HCT116 (cell line): Measurements from ENCODE around the gene GTF3C2. TPM values are rescaled to one million over a fixed set of nuclear protein-coding genes. Genes with fewer than 3 reads are reported as not detected.

Experiments
- ATAC-seq: fragments of 200-7000 bp; cut with Tn5 transposase; 2 replicates; pipeline ENCODE4 v1.9.1; 2020; ENCODE audit warnings: mild to moderate bottlenecking, moderate library complexity
- BruUV-seq: library from RNA; stranded (reverse); fragments of 400-500 nt; replicated peaks from 2 replicates; lab custom pipeline; 2021; lab: Mats Ljungman, UMichigan
- CTCF ChIA-PET: fragments of 300-600 bp; sonication (Branson Sonifier 250); formaldehyde crosslinking; loops from one replicate; lab custom pipeline; 2021; ENCODE audit warnings: antibody characterized with exemption; lab: Charles Lee
- POLR2A ChIA-PET: fragments of 300-600, 350-600 bp; sonication (Branson Sonifier 250); formaldehyde crosslinking; loops from one replicate; lab custom pipeline; 2021; ENCODE audit warnings: antibody characterized with exemption; lab: Charles Lee
- RAD21 ChIA-PET, 2 experiments: fragments of 300-600 bp; sonication (Branson Sonifier 250); formaldehyde crosslinking; loops; one replicate each; lab custom pipeline; 2023; ENCODE audit warnings: low total read pairs in 2 of 2; ENCODE audit not compliant: uncharacterized antibody in 2 of 2, unreplicated experiment in 2 of 2, low non-redundant PET in 1 of 2; lab: Charles Lee
- DNase-seq: peaks from one replicate; pipeline ENCODE4 v3.0.0-alpha.2; 2010; ENCODE audit warnings: low read depth, low spot score
- H2AFZ ChIP-seq: fragments of 200-600 bp; shearing (Covaris generic), sonication (generic); 2 replicates; pipeline ENCODE4 v1.6.1; 2017; ENCODE audit warnings: low read depth, mixed run types, mixed read lengths, antibody characterized with exemption, low read length; ENCODE audit not compliant: poor library complexity, severe bottlenecking
- H3K27ac ChIP-seq: 2 replicates; pipeline ENCODE4 v1.5.1; 2012; ENCODE audit warnings: low read depth, low read length
- H3K27me3 ChIP-seq: fragments of 200-600 bp; sonication (generic); 2 replicates; pipeline ENCODE4 v1.6.1; 2016; ENCODE audit warnings: mixed run types, low read length, mixed read lengths; ENCODE audit not compliant: insufficient read depth
- H3K36me3 ChIP-seq, 2 experiments: fragments of 200-500 bp in 1 of 2; fragments of 200-600 bp in 1 of 2; sonication (Bioruptor generic) in 1 of 2; sonication (generic) in 1 of 2; 2 replicates each; pipeline versions ENCODE4 v1.5.1 to v1.6.1; 2014 to 2016; ENCODE audit warnings: low read length in 2 of 2, inconsistent platforms in 1 of 2, mixed read lengths in 1 of 2, mixed run types in 1 of 2; ENCODE audit not compliant: insufficient read depth in 2 of 2, control insufficient read depth in 1 of 2
- H3K4me1 ChIP-seq, 2 experiments: fragments of 200-600 bp in 1 of 2; sonication (generic) in 1 of 2; 2 replicates each; pipeline versions ENCODE4 v1.5.1 to v1.6.1; 2012 to 2017; ENCODE audit warnings: low read length in 2 of 2, inconsistent platforms in 1 of 2, mild to moderate bottlenecking in 1 of 2, mixed read lengths in 1 of 2, mixed run types in 1 of 2, moderate library complexity in 1 of 2; ENCODE audit not compliant: insufficient read depth in 2 of 2, control insufficient read depth in 1 of 2
- H3K4me2 ChIP-seq: fragments of 200-600 bp; sonication (generic); 2 replicates; pipeline ENCODE4 v1.6.1; 2017; ENCODE audit warnings: mixed run types, low read length, mixed read lengths
- H3K4me3 ChIP-seq, 2 experiments: fragments of 200-600 bp in 1 of 2; sonication (generic) in 1 of 2; replicated peaks in 1 of 2; 2 replicates each; pipeline ENCODE4 v1.5.1; 2011 to 2016; ENCODE audit warnings: low read length in 2 of 2, control low read depth in 1 of 2, low read depth in 1 of 2, mild to moderate bottlenecking in 1 of 2, mixed read lengths in 1 of 2, mixed run types in 1 of 2
- H3K79me2 ChIP-seq: fragments of 200-600 bp; sonication (generic); 2 replicates; pipeline ENCODE4 v1.6.1; 2017; ENCODE audit warnings: mild to moderate bottlenecking, mixed run types, low read length, moderate library complexity, mixed read lengths; ENCODE audit not compliant: insufficient read depth
- H3K9ac ChIP-seq: fragments of 200-600 bp; sonication (generic); 2 replicates; pipeline ENCODE4 v1.6.1; 2016; ENCODE audit warnings: low read length, mixed read lengths
- H3K9me2 ChIP-seq: fragments of 200-600 bp; sonication (generic), shearing (Covaris generic); 2 replicates; pipeline ENCODE4 v1.6.1; 2017; ENCODE audit warnings: mixed run types, mild to moderate bottlenecking, moderate library complexity; ENCODE audit not compliant: insufficient read depth
- H3K9me3 ChIP-seq, 2 experiments: fragments of 200-500 bp in 1 of 2; fragments of 200-600 bp in 1 of 2; sonication (Bioruptor generic) in 1 of 2; sonication (generic) in 1 of 2; 2 replicates each; pipeline ENCODE4 v1.6.1; 2014 to 2017; ENCODE audit warnings: low read length in 2 of 2, mixed read lengths in 2 of 2, inconsistent platforms in 1 of 2, low read depth in 1 of 2, mild to moderate bottlenecking in 1 of 2, mixed run types in 1 of 2, moderate library complexity in 1 of 2; ENCODE audit not compliant: control insufficient read depth in 1 of 2, insufficient read depth in 1 of 2
- H4K20me1 ChIP-seq: fragments of 200-600 bp; sonication (generic), shearing (Covaris generic); 2 replicates; pipeline ENCODE4 v1.6.1; 2017; ENCODE audit warnings: mixed run types, mild to moderate bottlenecking, moderate library complexity; ENCODE audit not compliant: insufficient read depth
- CBX3 ChIP-seq: IDR thresholded peaks from 2 replicates; pipeline ENCODE4 v1.6.1; 2012; ENCODE audit warnings: low read depth
- CEBPB ChIP-seq: IDR thresholded peaks from 2 replicates; pipeline ENCODE4 v1.6.1; 2012; ENCODE audit warnings: low read depth
- EGR1 ChIP-seq: IDR thresholded peaks from 2 replicates; pipeline ENCODE4 v1.6.1; 2012; ENCODE audit warnings: low read depth
- ELF1 ChIP-seq: IDR thresholded peaks from 2 replicates; pipeline ENCODE4 v1.6.1; 2012; ENCODE audit warnings: low read depth, borderline replicate concordance
- JUND ChIP-seq: IDR thresholded peaks from 2 replicates; pipeline ENCODE4 v1.6.1; 2012
- POLR2A ChIP-seq: IDR thresholded peaks from 2 replicates; pipeline ENCODE4 v1.7.0; 2011; ENCODE audit warnings: borderline replicate concordance; ENCODE audit not compliant: insufficient read depth, insufficient read length; ENCODE audit errors: extremely low read depth
- POLR2AphosphoS5 ChIP-seq: IDR thresholded peaks from 2 replicates; pipeline ENCODE4 v1.6.1; 2011; ENCODE audit warnings: mild to moderate bottlenecking, low read depth, low read length, moderate library complexity
- RAD21 ChIP-seq: IDR thresholded peaks from 2 replicates; pipeline ENCODE4 v1.6.1; 2012; ENCODE audit warnings: low read depth, mild to moderate bottlenecking
- SP1 ChIP-seq: IDR thresholded peaks from 2 replicates; pipeline ENCODE4 v1.6.1; 2012; ENCODE audit warnings: low read depth
- SRF ChIP-seq: IDR thresholded peaks from 2 replicates; pipeline ENCODE4 v1.6.1; 2012; ENCODE audit warnings: low read depth
- TCF7L2 ChIP-seq: IDR thresholded peaks from 2 replicates; pipeline ENCODE4 v1.7.0; 2011; ENCODE audit warnings: borderline replicate concordance, inconsistent platforms; ENCODE audit not compliant: insufficient read depth, insufficient read length; ENCODE audit errors: extremely low read depth
- ZFX ChIP-seq: fragments of 450-650 bp; IDR thresholded peaks from 2 replicates; pipeline ENCODE4 v1.6.1; 2017
- ZNF274 ChIP-seq: fragments of 200-500 bp; sonication (Bioruptor generic); IDR thresholded peaks from 2 replicates; pipeline ENCODE4 v1.6.1; 2014; ENCODE audit warnings: mild to moderate bottlenecking, low read depth, low read length, inconsistent platforms
- intact Hi-C: fragments of 100-400 bp; cut with micrococcal nuclease; formaldehyde crosslinking; loops from 2 replicates; pipeline ENCODE4 v1.10.0; 2022
- total RNA-seq: library from RNA; stranded (reverse); gene quantifications from one replicate; pipeline ENCODE4 v1.2.1, GENCODE V29; 2021; ENCODE audit not compliant: unreplicated experiment
- TF ChIP-seq, protein P1 (sequence below): IDR thresholded peaks from 2 replicates; pipeline ENCODE4 v1.6.1; 2011; ENCODE audit warnings: mild to moderate bottlenecking, low read length, moderate library complexity; ENCODE audit not compliant: insufficient replicate concordance; ENCODE audit errors: extremely low read depth
- TF ChIP-seq, protein P2 (sequence below): IDR thresholded peaks from 2 replicates; pipeline ENCODE4 v1.6.1; 2012
- TF ChIP-seq, protein P3 (sequence below), 3 experiments: fragments of 200-600 bp in 1 of 3; sonication (generic) in 1 of 3; IDR thresholded peaks in 2 of 3; conservative IDR thresholded peaks in 1 of 3; 2 replicates each; pipeline ENCODE4 v1.5.1; 2012 to 2017; ENCODE audit warnings: low read depth in 2 of 3, low read length in 2 of 3, antibody characterized with exemption in 1 of 3, borderline replicate concordance in 1 of 3, control low read depth in 1 of 3, mild to moderate bottlenecking in 1 of 3, mixed read lengths in 1 of 3, mixed run types in 1 of 3, moderate library complexity in 1 of 3; ENCODE audit not compliant: insufficient read depth in 1 of 3
- TF ChIP-seq, protein P4 (sequence below): IDR thresholded peaks from 2 replicates; pipeline ENCODE4 v1.6.1; 2012; ENCODE audit warnings: low read depth

The GTF3C2 gene
- total RNA-seq, 1 experiment from 2014 or later: 88.2 TPM

DNA sequence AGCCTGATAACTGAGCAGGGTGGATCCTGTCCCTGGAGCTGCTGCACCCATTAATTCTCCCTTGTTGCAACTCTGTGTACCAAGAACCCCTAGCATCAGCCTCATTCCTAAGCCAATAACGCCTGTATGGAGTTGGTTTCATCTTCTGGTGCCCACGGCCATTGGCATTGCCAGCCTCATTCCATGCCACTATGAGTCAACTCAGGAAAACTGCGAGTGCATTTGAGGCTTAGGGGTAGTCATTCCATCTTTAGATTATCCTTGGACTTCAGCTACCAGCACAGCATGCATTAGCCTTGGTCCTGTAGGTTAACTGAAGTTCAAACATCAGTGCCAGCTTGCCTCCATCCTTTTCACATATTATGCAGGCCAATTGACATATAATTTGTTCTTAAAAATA lies 75.7 kb downstream of the GTF3C2 start (continued):
- TF ChIP-seq ZNF274 (no peak), SP1 (no peak)
- TF ChIP-seq, protein P1, sequence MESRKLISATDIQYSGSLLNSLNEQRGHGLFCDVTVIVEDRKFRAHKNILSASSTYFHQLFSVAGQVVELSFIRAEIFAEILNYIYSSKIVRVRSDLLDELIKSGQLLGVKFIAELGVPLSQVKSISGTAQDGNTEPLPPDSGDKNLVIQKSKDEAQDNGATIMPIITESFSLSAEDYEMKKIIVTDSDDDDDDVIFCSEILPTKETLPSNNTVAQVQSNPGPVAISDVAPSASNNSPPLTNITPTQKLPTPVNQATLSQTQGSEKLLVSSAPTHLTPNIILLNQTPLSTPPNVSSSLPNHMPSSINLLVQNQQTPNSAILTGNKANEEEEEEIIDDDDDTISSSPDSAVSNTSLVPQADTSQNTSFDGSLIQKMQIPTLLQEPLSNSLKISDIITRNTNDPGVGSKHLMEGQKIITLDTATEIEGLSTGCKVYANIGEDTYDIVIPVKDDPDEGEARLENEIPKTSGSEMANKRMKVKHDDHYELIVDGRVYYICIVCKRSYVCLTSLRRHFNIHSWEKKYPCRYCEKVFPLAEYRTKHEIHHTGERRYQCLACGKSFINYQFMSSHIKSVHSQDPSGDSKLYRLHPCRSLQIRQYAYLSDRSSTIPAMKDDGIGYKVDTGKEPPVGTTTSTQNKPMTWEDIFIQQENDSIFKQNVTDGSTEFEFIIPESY: no peak

DNA sequence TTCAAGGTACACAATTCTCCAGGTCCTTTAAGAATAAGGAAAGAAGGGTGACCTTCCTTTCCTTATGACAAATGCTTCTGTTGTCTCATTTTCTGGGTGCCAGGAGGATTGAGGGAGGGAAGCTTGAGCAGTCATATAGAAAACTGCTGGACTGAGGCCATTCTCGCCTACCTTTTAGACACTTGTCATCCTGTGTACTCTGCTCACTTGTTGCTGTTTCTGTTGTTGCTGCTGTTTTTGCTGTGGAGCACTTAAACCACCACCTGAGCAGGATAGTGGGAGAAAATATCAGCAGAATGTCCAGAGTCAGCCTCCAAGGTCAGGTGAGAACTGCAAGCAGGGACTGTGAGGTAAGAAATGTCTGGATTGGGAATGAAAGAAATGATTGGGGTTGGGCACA lies 78.6 kb downstream of the GTF3C2 start:
- intact Hi-C loops: no loop called here
- BruUV-seq: no TSS peak
- Histone ChIP-seq H3K79me2 (no peaks in the 10 kb centered on the region), H2AFZ (no peak overlapping the region), H3K27ac (no peak overlapping the region), H3K9me2 (no peaks in the 10 kb centered on the region), H3K4me2 (no peak overlapping the region), H3K9ac (no peak overlapping the region), H3K4me1 (peaks cover 2 to 24% of the 10 kb centered on the region in 2 experiments; a peak in 3 of 4 replicates), H3K36me3 (no peaks in the 10 kb centered on the region), H3K9me3 (no peaks in the 10 kb centered on the region), H3K4me3 (no peak overlapping the region), H3K27me3 (no peaks in the 10 kb centered on the region), H4K20me1 (no peaks in the 10 kb centered on the region)
- ATAC-seq (no peak), DNase-seq (no peak)
- ChIA-PET POLR2A (no interaction called here), RAD21 (no interaction called here), CTCF (interaction anchor here (5.6 kb wide), 1 partner anchor 14 kb away, joined by 50 read pairs; no protein-coding TSS in a partner anchor)
- TF ChIP-seq SP1: no peak
- TF ChIP-seq ZFX: no peak
- TF ChIP-seq POLR2AphosphoS5: no peak
- TF ChIP-seq POLR2A: no peak
- no peak for TF ChIP-seq ELF1
- TF ChIP-seq CBX3: no peak
- no peak for TF ChIP-seq JUND
- no peak for TF ChIP-seq ZNF274
- TF ChIP-seq, protein P2, sequence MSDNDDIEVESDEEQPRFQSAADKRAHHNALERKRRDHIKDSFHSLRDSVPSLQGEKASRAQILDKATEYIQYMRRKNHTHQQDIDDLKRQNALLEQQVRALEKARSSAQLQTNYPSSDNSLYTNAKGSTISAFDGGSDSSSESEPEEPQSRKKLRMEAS: no peak
- no peak for TF ChIP-seq RAD21
- TF ChIP-seq CEBPB: no peak
- no peak for TF ChIP-seq EGR1
- no peak for TF ChIP-seq SRF
- TF ChIP-seq, protein P3, sequence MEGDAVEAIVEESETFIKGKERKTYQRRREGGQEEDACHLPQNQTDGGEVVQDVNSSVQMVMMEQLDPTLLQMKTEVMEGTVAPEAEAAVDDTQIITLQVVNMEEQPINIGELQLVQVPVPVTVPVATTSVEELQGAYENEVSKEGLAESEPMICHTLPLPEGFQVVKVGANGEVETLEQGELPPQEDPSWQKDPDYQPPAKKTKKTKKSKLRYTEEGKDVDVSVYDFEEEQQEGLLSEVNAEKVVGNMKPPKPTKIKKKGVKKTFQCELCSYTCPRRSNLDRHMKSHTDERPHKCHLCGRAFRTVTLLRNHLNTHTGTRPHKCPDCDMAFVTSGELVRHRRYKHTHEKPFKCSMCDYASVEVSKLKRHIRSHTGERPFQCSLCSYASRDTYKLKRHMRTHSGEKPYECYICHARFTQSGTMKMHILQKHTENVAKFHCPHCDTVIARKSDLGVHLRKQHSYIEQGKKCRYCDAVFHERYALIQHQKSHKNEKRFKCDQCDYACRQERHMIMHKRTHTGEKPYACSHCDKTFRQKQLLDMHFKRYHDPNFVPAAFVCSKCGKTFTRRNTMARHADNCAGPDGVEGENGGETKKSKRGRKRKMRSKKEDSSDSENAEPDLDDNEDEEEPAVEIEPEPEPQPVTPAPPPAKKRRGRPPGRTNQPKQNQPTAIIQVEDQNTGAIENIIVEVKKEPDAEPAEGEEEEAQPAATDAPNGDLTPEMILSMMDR (IDR thresholded peaks at IDR 0.05 in 2 of 3, conservative IDR thresholded peaks at IDR 0.05 in 1 of 3; ENCODE audit: borderline replicate concordance in 1 of 3, insufficient read depth in 1 of 3, low read depth in 2 of 3, low read length in 2 of 3): no peak
- TF ChIP-seq, protein P4, sequence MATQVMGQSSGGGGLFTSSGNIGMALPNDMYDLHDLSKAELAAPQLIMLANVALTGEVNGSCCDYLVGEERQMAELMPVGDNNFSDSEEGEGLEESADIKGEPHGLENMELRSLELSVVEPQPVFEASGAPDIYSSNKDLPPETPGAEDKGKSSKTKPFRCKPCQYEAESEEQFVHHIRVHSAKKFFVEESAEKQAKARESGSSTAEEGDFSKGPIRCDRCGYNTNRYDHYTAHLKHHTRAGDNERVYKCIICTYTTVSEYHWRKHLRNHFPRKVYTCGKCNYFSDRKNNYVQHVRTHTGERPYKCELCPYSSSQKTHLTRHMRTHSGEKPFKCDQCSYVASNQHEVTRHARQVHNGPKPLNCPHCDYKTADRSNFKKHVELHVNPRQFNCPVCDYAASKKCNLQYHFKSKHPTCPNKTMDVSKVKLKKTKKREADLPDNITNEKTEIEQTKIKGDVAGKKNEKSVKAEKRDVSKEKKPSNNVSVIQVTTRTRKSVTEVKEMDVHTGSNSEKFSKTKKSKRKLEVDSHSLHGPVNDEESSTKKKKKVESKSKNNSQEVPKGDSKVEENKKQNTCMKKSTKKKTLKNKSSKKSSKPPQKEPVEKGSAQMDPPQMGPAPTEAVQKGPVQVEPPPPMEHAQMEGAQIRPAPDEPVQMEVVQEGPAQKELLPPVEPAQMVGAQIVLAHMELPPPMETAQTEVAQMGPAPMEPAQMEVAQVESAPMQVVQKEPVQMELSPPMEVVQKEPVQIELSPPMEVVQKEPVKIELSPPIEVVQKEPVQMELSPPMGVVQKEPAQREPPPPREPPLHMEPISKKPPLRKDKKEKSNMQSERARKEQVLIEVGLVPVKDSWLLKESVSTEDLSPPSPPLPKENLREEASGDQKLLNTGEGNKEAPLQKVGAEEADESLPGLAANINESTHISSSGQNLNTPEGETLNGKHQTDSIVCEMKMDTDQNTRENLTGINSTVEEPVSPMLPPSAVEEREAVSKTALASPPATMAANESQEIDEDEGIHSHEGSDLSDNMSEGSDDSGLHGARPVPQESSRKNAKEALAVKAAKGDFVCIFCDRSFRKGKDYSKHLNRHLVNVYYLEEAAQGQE: no peak
- no peak for TF ChIP-seq TCF7L2
